Activated CD4-positive, alpha-beta T cell treated with anti-CD3 and anti-CD28 coated beads, Interleukin-2, amount 50 U/mL, for 48 hours (primary cell): ENCODE data around the gene GPR75.
"Not testable (repeated sequence)": the region's sequence is repeated elsewhere in the genome, so short reads cannot be mapped to it uniquely, and the experiment has no call there.

Experiments
- DNase-seq, 2 experiments: peaks; one replicate each; pipeline ENCODE4 v3.0.0-alpha.2; 2020

Gene GPR75

DNA sequence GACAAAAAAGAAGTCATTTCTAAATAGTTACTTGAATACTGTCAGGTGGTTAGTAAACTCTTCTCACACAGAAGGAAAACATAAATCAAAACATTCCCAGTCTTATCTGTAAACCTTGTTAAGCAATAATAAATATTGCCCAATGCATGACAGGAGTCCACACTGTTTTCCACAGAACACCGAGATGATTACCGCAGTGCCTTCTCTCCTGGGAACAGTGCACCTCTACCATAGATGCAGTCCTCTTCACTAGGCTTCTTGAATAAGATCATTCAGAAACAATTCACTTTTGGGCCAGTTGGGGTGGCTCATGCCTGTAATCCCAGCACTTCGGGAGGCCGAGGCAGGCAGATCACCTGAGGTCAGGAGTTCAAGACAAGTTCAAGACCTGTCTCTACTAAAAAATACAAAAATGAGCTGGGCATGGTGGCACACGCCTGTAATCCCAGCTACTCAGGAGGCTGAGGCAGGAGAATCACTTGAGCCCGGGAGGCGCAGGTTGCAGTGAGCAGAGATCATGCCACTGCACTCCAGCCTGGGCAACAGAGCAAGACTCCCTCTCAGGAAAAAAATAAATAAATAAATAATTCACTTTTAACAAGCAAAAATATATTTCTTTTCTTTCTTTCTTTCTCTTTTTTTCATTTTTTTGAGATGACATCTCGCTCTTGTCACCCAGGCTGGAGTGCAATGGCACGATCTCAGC lies 8.6 kb downstream of the GPR75 start:
- not testable (repeated sequence) for DNase-seq

DNA sequence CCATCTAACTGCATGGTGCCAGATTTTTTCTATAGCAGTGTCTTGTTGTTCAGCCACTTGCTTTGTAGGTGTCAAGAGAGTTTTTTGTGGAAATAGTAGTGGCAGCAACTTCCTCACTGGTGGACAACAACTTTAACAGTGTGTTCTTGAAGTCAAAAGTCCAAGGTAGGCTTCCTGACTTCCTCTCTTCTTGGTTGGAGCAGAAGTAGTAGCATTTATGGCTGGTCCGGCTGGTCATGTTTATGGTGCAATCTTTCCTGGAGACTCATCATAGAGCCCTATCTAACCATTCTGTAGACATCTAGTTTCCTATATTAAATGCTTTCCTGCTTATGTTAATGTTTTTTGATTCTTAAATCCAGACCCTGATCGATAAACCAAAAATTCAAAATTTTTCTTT lies 11.7 kb downstream of the GPR75 start:
- DNase-seq = no peak

DNA sequence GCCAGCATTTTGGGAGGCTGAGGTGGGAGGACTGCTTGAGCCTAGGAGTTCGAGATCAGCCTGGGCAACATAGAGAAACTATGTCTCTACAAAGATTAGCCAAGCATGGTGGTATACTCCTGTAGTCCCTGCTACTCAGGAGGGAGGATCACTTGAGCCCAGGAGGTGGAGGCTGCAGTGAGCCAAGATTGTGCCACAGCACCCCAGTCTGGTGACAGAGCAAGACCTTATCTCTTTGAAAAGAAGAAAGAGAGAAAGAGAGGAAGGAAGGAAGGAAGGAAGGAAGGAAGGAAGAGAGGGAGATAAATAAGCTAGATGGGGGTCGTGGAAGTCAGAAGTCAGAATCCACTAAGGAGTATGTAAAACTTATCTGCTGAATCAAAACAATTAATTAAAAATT lies 16.2 kb downstream of the GPR75 start:
- no peak for DNase-seq

DNA sequence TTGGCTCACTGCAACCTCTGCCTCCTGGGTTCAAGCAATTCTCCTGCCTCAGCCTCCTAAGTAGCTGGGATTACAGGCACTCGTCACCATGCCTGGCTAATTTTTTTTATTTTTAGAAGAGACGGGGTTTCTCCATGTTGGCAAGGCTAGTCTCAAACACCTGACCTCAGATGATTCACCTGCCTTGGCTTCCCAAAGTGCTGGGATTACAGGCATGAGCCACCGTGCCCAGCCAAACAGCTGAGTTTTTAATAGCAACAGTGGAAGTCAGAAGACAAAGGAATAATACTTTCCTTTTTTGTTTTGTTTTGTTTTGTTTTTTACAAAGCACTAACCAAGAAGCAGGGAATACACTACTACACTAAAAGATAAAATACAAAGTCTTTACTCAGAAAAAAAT lies 16.9 kb downstream of the GPR75 start:
- no peak for DNase-seq

DNA sequence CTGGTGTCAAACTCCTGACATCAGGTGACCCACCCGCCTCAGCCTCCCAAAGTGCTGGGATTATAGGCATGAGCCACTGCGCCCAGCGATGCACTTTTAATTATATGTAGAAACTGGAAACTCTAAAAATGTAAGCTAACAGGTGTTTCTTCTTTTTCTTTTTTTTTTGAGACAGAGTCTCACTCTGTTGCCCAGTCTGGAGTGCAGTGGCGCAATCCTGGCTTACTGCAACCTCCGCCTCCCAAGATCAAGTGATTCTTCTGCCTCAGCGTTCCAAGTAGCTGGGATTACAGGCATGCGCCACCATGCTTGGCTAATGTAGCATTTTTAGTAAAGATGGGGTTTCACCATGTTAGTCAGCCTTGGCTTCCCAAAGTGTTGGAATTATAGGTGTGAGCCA lies 18.1 kb downstream of the GPR75 start:
- DNase-seq = not testable (repeated sequence)

DNA sequence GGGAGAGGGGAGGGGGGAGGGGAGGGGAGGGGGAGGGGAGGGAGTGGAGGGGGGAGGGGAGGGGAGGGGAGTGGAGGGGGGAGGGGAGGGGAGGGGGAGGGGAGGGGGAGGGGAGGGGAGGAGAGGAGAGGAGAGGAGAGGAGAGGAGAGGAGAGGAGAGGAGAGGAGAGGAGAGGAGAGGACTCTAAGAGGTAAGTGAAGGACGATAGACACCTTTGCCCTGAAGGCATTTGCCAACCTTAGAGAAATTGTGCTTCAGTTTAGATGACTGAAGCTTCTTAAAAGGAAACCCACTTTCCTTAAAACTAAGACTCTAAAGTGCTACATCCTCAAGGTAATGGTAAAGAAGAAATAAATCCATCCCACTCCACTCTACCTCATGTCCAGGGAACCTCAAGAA lies 19.2 kb downstream of the GPR75 start:
- no peak for DNase-seq

DNA sequence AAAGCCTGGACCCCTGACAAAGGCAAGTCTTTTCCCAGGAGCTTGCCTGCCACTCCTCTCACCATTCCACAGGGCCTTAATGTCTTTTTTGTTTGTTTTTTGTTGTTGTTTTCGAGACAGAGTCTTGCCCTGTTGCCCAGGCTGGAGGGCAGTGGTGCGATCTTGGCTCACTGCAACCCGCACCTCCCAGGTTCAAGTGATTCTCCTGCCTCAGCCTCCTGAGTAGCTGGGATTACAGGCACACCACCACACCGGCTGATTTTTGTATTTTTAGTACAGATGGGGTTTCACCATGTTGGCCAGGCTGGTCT lies 29.8 kb downstream of the GPR75 start:
- not testable (repeated sequence) for DNase-seq

DNA sequence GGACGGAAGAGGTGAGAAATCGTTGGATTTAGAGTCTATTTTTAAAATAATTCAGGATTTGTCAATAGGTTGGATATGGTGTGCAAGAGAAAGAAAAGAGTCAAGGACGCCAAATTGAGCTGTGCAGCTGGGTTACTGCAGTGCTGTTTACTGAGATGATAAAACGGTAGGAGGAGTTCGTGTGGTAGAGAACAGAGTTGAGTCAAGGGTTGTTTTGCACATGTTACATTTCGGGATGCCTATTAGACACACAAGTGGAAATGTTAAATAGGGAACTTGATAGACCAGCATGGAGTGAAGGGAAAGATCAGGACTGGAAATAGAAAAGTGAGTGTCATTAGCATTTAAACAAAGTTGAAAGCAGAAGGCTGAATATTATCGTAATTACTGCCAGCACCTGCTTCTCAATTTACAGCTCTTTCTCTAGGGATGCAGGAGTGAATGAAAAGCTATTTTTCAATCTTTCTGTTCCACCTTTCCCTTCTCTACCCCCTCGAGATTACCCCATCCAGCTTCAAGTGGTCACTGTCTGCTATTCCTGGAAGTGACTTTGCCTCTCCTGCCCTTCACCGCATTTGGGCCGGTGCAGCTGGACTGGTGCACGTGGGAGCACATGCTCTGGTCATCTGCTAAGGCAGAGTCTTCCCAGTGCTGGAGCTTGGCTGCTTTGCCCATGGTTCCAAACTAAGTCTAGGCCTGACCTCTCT lies 30.3 kb downstream of the GPR75 start:
- DNase-seq = no peak

DNA sequence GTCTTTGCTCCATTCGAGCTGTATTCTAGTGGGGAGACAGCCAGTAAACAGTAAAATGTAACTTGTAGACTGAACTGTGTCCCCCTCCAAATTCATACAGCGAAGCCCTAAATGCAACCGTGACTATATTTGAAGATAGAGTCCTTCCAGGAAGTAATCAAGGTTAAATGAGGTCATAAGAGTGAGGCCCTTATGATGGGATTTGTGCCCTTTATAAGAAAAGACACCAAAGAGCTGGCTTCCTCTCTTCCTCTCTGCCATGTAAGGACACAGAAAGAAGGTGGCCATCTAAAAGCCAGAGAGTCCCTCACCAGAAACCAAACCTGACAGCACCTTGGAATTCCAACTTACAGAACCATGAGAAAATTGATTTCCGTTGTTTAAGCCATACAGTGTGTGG lies 31.4 kb downstream of the GPR75 start:
- DNase-seq = no peak

DNA sequence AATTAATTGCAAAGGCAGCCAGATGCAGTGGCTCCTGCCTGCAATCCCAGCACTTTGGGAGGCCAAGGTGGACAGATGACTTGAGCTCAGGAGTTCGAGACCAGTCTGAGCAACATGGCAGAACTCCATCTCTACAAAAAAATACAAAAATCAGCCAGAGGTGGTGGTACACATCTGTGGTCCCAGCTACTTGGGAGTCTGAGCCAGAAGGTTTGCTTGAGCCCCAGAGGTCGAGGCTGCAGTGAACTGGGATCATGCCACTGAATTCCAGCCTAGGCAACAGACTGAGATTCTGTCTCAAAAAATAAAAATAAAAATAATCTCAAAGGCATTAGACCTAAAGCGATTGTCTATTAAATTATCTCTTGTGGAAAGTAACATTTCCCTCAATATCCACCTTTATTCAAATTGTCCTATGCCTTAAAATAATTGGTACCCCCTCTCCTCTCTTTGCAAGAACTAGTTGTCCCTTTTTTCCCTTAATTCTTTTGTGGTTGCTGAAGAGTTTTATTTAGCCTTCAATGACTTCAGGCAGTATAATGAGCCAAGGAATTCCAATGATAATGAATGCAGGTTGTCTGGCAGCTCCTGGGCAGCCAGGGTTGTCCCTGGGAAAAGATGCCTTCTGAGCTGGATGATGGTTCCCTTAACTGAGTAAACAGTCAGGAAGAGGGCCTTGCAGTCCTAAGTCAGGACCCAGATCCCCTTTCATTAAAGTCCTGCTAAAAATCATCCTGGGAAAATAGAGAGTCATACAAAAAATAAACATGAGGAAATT lies 32.2 kb downstream of the GPR75 start:
- no peak for DNase-seq

DNA sequence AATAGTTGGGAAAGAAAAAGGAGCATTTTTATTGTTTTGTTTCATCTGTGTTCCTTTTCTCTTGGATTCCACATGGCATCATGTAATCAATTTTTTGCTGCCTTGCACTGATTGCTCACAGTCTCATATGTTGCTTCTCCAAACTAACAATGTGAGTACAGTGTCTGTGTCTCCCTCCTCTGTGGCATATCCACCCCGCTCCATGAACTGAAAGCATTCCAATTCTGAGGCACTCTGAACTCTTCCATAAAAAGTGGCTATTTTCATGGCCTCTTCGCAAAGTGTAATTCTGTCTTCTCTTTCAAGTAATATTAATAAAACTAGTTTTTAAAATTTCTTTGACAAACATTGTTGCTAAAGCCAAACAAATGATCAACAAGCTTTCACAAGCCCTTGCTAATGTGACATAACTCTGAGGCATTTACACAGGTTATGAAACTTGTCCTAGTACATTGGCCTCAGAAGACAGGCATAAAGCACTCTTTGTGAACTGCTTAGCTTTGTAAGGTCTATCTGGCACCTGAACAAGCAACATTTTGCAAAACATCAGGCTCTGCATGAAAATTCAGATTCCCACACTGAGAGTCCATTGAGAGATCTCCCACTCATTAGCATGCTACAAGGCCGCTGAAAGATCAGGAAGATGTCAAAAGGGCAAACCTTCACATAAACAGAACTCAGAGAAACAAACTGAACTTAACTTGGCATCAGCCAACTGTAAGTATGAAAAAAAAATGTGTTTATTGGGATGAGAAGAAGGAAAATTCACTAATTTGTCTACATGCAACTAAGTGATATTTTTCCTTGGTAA lies 33.0 kb downstream of the GPR75 start:
- no peak for DNase-seq

DNA sequence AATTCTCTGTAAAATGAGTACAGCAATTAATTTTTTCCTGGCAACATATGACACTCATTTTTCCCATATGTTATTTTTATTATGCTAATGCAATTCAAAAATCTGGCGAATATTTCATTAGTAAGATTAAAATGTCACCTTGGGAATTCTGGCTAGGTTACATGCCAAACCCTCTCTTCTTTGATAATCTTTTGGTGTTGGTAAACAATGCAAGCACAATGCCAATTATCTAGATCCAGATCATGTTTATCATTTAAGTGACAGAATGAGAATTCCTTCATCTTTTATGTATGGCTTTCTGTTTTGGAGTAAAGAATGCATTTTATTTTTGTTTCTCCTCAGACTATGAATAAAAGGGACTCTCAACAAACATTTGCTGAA lies 33.7 kb downstream of the GPR75 start:
- DNase-seq = no peak

DNA sequence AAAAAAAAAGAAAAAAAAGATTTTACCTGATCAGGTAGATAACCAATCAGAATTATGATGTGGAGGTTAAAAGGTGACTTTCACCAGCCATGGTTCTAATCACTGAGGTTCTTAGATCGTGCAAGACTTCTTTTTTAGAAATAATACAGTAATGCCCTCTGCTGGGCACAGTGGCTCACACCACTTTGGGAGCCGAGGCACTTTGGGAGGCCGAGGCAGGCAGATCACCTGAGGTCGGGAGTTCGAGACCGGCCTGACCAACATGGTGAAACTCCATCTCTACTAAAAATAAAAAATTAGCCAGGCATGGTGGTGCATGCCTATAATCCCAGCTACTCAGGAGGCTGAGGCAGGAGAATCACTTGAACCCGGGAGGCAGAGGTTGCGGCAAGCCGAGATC lies 36.1 kb downstream of the GPR75 start:
- DNase-seq = peak; percentile 14 to 30

DNA sequence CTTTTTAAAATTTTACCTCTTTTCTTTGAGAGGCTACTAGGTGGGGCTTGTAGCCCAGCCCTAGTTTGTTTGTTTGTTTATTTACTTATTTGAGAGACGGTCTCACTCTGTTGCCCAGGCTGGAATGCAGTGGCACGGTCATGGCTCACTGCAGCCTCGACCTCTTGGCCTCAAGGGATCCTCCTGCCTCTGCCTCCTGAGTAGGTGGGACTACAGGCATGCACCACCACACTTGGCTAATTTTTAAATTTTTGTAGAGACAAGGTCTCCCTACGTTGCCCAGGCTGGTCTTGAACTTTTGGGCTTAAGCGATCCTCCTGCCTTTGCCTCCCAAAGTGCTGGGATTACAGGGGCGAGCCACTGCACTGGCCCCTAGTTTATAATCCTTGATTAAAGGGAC lies 38.0 kb downstream of the GPR75 start:
- no peak for DNase-seq

DNA sequence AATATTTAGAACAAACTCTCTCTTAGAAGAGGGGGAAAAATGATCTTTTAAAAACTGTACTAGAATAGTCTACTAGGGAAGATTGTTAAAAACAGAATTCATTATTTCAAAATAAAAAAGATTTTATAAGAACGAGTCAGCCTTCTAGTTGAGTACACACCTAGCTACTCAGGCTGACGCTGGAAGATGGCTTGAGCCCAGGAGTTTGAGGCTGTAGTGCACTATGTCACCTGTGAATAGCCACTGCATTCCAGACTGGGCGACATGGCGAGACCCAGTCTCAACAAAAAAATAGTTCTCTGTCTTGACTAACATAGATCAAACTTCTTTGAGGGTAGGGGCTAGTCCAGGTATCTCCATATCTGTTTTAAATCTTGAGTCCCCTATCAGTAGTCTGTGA lies 39.1 kb downstream of the GPR75 start:
- DNase-seq = no peak

DNA sequence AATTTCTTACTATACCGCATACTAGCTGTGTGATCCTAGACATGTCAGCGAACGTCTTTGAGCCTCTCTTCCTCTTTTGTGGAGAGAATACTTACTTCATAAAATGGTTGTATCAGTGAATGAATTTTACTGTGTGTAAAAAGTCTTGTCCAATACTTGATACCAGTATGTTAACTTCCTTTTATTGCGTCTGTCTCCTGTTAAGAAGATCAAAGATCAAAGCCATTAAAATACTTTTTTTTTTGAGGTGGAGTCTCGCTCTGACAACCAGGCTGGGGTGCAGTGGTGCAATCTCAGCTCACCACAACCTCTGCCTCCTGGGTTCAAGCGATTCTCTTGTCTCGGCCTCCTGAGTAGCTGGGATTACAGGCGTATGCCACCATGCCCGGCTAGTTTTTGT lies 39.7 kb downstream of the GPR75 start:
- DNase-seq = no peak

DNA sequence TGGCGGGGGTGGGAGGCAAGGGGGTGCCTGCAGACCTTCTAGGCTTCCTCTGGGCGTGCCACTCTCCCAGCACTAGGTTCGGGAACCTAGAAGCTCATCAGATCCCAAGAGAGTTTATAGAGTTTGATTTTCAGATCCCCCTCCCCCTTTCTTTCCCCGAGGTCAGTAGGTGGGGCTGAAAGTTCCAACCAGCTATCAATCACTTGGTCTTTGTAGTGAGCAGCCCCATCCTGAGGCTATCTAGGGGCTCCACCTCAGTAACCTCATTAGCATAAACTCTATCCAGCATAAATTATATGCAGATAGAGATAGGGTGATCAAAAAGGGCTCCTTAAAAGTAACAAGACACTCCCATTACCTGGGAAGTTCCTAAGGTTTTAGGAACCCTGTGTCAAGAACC lies 40.1 kb downstream of the GPR75 start:
- no peak for DNase-seq

DNA sequence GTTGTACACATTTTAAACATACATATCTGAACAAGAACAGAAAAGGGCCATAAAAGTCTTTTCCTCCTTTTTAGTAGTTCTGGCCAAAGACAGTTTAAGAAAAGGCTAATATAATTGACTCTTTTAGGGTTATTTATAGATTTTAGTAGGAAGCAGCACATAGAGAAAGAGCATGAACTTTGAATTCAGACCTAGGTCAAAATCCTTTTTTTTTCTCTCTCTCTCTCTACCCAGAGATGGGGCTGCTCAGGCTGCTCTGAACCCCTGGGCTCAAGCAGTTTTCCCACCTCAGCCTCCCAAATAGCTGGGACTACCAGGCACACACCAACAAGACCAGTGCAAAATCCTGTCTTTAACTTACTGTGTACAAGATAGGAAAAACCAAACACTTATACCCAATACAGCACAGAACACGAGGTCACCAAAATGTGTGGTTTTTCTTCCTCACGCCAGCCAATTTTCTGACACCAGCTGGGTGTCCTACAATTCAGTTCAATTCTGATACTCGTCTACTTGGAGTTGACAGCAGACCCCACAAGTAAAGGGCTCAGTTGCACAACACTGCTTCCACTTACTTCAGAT lies 40.8 kb downstream of the GPR75 start:
- DNase-seq = no peak

DNA sequence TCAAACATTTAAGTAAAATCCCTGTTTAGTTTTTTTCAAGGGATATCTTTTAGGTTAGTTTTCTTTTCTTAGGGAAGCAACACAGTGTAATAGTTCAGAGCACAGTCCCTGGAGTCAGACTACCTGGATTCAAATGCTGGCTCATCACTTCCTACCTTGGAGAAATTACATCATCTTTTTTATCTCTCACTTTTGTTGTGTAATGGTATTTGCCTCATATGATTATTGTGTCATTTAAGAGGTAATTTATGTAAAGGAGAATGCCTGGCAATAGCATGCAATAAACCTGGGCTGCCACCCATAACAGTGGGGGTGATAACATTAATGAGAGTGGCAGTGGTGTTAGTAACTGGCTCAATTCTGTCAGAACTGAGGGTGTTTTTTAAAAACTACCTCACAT lies 46.6 kb downstream of the GPR75 start:
- DNase-seq = no peak

DNA sequence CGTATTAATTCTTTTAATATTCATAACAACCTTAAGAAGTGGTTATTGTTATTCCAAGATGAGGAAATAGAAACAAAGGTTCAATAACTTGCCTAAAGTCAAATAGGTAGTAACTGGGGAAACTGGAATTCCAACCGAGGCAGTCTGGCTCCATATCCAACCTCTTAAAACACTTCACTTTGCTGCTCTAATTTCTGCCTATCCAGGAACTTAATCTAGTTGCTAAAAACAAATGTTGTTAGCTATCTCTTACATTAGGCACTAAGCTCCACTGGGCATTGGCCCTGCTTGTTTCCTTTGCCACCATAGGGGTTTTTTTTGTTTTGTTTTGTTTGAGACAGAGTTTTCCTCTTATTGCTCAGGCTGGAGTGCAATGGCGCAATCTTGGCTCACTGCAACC lies 48.2 kb downstream of the GPR75 start:
- no peak for DNase-seq
